Measurements from ENCODE around the gene OFD1. TPM values are rescaled to one million over a fixed set of nuclear protein-coding genes. Genes with fewer than 3 reads are reported as not detected.

Gene OFD1
- total RNA-seq, 1 experiment from 2014 or later: 44.8 TPM

GRCh38 chrX:13815664-13816063 is 81.1 kb downstream of the OFD1 start:
- H3K4me1 Mint-ChIP-seq (ENCODE audit: insufficient read depth, unreplicated experiment): no peaks in the 10 kb centered on the region
- H3K9me3 Mint-ChIP-seq (ENCODE audit: unreplicated experiment): no peaks in the 10 kb centered on the region
- POLR2A ChIA-PET: no interaction called here

GRCh38 chrX:13816176-13816575 is 81.6 kb downstream of the OFD1 start:
- intact Hi-C loops (cut with micrococcal nuclease): no loop called here
- ChIA-PET CTCF (no interaction called here), POLR2A (no interaction called here)
- TF ChIP-seq CTCF (IDR thresholded peaks at IDR 0.05; ENCODE audit: unreplicated experiment): no peak
- Mint-ChIP-seq H3K9me3 (ENCODE audit: unreplicated experiment) (no peaks in the 10 kb centered on the region), H3K36me3 (ENCODE audit: insufficient read depth, unreplicated experiment) (no peaks in the 10 kb centered on the region), H3K27ac (ENCODE audit: low read depth, unreplicated experiment) (no peak overlapping the region), H3K4me1 (ENCODE audit: insufficient read depth, unreplicated experiment) (no peaks in the 10 kb centered on the region), H3K27me3 (ENCODE audit: insufficient read depth, unreplicated experiment) (peaks cover 82% of the 10 kb centered on the region), H3K4me3 (ENCODE audit: unreplicated experiment) (no peak overlapping the region)
- no TSS peak for BruUV-seq (replicated peaks)
- DNase-seq (ENCODE audit: unreplicated experiment): no peak

More at GRCh38 chrX:13815664-13816063, 81.1 kb downstream of the OFD1 start:
- intact Hi-C loops (cut with micrococcal nuclease): no loop called here
- no peak for TF ChIP-seq CTCF (IDR thresholded peaks at IDR 0.05; ENCODE audit: unreplicated experiment)
- Mint-ChIP-seq H3K4me3 (ENCODE audit: unreplicated experiment) (no peak overlapping the region), H3K27ac (ENCODE audit: low read depth, unreplicated experiment) (no peak overlapping the region), H3K27me3 (ENCODE audit: insufficient read depth, unreplicated experiment) (peaks cover 82% of the 10 kb centered on the region), H3K36me3 (ENCODE audit: insufficient read depth, unreplicated experiment) (no peaks in the 10 kb centered on the region)
- CTCF ChIA-PET: interaction anchor here (0.8 kb wide), 1 partner anchor 15 kb away, joined by 3 read pairs; no protein-coding TSS in a partner anchor
- DNase-seq (ENCODE audit: unreplicated experiment): no peak
- BruUV-seq (replicated peaks): no TSS peak

- H3K9me3 Mint-ChIP-seq (ENCODE audit: unreplicated experiment): no peaks in the 10 kb centered on the region
- no peak within 1 kb of the TSS for H3K27ac Mint-ChIP-seq (ENCODE audit: low read depth, unreplicated experiment)
- no peaks in the 10 kb centered on the region for H3K36me3 Mint-ChIP-seq (ENCODE audit: insufficient read depth, unreplicated experiment)
- H3K4me3 Mint-ChIP-seq (ENCODE audit: unreplicated experiment): no peak within 1 kb of the TSS
- intact Hi-C loops (cut with micrococcal nuclease): no loop called here
- TF ChIP-seq CTCF (IDR thresholded peaks at IDR 0.05; ENCODE audit: unreplicated experiment): no peak
- H3K27me3 Mint-ChIP-seq (ENCODE audit: insufficient read depth, unreplicated experiment): peaks cover 82% of the 10 kb centered on the region
- POLR2A ChIA-PET: no interaction called here
- no TSS peak for BruUV-seq (replicated peaks)
- H3K4me1 Mint-ChIP-seq (ENCODE audit: insufficient read depth, unreplicated experiment): no peaks in the 10 kb centered on the region
- CTCF ChIA-PET: no interaction called here
- no peak for DNase-seq (ENCODE audit: unreplicated experiment)
Observed at GRCh38 chrX:13816643-13817627, 82.4 kb downstream of the OFD1 start, which contains the start of gene GPM6B. Gene GPM6B (minus strand): TSS chrX:13817093. CDS start chrX:13816904, 189 bp downstream.

Other genes with a start within 250 kb of the OFD1 start
- not detected in 2 replicates for gene EGFL6, start 165.1 kb upstream of the OFD1 start, total RNA-seq (2022)
- gene TCEANC, start 81.6 kb upstream of the OFD1 start, total RNA-seq (2022): 4.0 TPM in 2 replicates
- 28.0 and 32.3 TPM in 2 replicates for gene RAB9A, start 45.6 kb upstream of the OFD1 start, total RNA-seq (2022)
- 16.5 and 21.7 TPM in 2 replicates for gene TRAPPC2, start 128 bp upstream of the OFD1 start, total RNA-seq (2022)
- 6.9 and 16.3 TPM in 2 replicates for gene GPM6B, start 82.3 kb downstream of the OFD1 start, total RNA-seq (2022)

Data from MCF 10A (cell line).